ENCODE data around the gene ZNF326. TPM values are rescaled to one million over a fixed set of nuclear protein-coding genes. Genes with fewer than 3 reads are reported as not detected.

ZNF326 gene
- total RNA-seq, 2 donors from 2014 or later, result 10.6 to 16.5 TPM

- no peak for TF ChIP-seq POLR2A (IDR thresholded peaks at IDR 0.05)
- no peak for TF ChIP-seq POLR2AphosphoS5 (IDR thresholded peaks at IDR 0.05)
- TF ChIP-seq CTCF (IDR thresholded peaks at IDR 0.05), result no peak
- DNase-seq (ENCODE audit: low spot score), result no peak
- 71% methylated on average over 8 of the region's 8 CpGs for WGBS
- Histone ChIP-seq H3K9me3 (no peaks in the 10 kb centered on the region), H3K4me1 (replicated peaks) (no peaks in the 10 kb centered on the region), H3K36me3 (no peaks in the 10 kb centered on the region), H3K27ac (no peak overlapping the region), H3K27me3 (replicated peaks; ENCODE audit: insufficient read depth) (no peaks in the 10 kb centered on the region), H3K4me3 (no peak overlapping the region)
- intact Hi-C loops (cut with DNase I), result no loop called here
Measured at GRCh38 chr1:89990976-89991831, 3.7 kb upstream of the ZNF326 start.

- no peak for DNase-seq (ENCODE audit: low spot score)
- H3K36me3 ChIP-seq, result no peaks in the 10 kb centered on the region
- no peaks in the 10 kb centered on the region for H3K9me3 ChIP-seq
- TF ChIP-seq POLR2A (IDR thresholded peaks at IDR 0.05), result no peak
- no peak for TF ChIP-seq CTCF (IDR thresholded peaks at IDR 0.05)
- intact Hi-C loops (cut with DNase I), result no loop called here
- no peak overlapping the region for H3K4me3 ChIP-seq
- H3K27ac ChIP-seq, result no peak overlapping the region
- WGBS, result 96% methylated on average over 24 of the region's 24 CpGs
- H3K27me3 ChIP-seq (replicated peaks; ENCODE audit: insufficient read depth), result no peaks in the 10 kb centered on the region
- peaks cover 11% of the 10 kb centered on the region for H3K4me1 ChIP-seq (replicated peaks)
Measured at GRCh38 chr1:89993541-89993940, 1.4 kb upstream of the ZNF326 start.

DNA sequence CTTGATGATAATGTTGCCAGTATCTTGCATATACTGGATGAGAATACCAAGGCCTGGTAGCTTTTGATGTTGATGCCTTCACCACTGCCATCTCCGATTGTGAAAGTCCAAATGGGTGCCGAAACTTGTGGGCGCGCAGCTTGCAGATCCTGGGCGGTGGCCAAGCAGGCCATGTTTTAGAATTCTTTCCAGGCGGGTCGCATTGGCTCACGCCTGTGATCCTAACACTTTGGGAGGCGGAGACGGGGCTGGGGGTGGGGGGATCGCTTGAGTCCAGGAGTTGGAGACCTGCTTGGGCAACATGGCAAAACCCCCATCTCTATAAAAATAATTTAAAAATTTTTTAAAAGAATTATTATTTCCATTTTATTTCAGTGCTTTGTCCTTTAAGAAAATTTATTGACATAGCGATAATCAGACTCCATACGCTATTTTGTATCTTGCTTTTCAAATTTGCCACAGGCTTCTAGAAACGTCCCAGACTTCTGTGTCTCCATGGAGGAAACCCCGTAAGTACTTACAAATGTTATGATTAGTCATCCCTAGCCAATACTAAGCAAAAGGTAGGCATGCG, 592 bp upstream of the ZNF326 start:
- intact Hi-C loops (cut with DNase I), result no loop called here
- H3K27ac ChIP-seq, result peak overlapping the region; percentile 95
- H3K9me3 ChIP-seq, result no peaks in the 10 kb centered on the region
- H3K36me3 ChIP-seq, result no peaks in the 10 kb centered on the region
- H3K4me1 ChIP-seq (replicated peaks), result peaks cover 11% of the 10 kb centered on the region
- TF ChIP-seq CTCF (IDR thresholded peaks at IDR 0.05) (no peak), POLR2AphosphoS5 (IDR thresholded peaks at IDR 0.05) (no peak), POLR2A (IDR thresholded peaks at IDR 0.05) (no peak)
- 70% methylated on average over 16 of the region's 16 CpGs for WGBS
- no peaks in the 10 kb centered on the region for H3K27me3 ChIP-seq (replicated peaks; ENCODE audit: insufficient read depth)
- DNase-seq (ENCODE audit: low spot score), result peak; percentile 26
- peak overlapping the region; percentile 80 to 89 for H3K4me3 ChIP-seq

GRCh38 chr1:89995598-89996449, 914 bp downstream of the ZNF326 start:
- Histone ChIP-seq H3K27me3 (replicated peaks; ENCODE audit: insufficient read depth) (no peaks in the 10 kb centered on the region), H3K4me1 (replicated peaks) (peaks cover 11% of the 10 kb centered on the region), H3K36me3 (no peaks in the 10 kb centered on the region), H3K9me3 (no peaks in the 10 kb centered on the region), H3K27ac (peak overlapping the region; percentile 95), H3K4me3 (peak overlapping the region; percentile 80 to 89)
- no peak for DNase-seq (ENCODE audit: low spot score)
- TF ChIP-seq POLR2AphosphoS5 (IDR thresholded peaks at IDR 0.05) (no peak), CTCF (IDR thresholded peaks at IDR 0.05) (no peak), POLR2A (IDR thresholded peaks at IDR 0.05) (no peak)
- WGBS, result under 1% methylated on average over 15 of the region's 15 CpGs
- intact Hi-C loops (cut with DNase I), result no loop called here

Data from prostate gland (tissue), 2 donors.